H1 (cell line): ENCODE measurements around the gene FAM83B. TPM values are rescaled to one million over a fixed set of nuclear protein-coding genes. Genes with fewer than 3 reads are reported as not detected.

Experiments used
- CTCF ChIA-PET: fragments of 300-600 bp; sonication (Branson Sonifier 250); formaldehyde crosslinking; loops from one replicate; lab custom pipeline; 2021; ENCODE audit not compliant: partially characterized antibody; lab: Charles Lee
- POLR2A ChIA-PET: fragments of 300-600 bp; sonication (Branson Sonifier 250); formaldehyde crosslinking; loops from one replicate; lab custom pipeline; 2021; ENCODE audit warnings: inconsistent platforms; ENCODE audit not compliant: partially characterized antibody; lab: Charles Lee
- DNase-seq, 2 experiments: peaks; one replicate each; pipeline versions ENCODE4 v3.0.0 to v3.0.0-alpha.2; 2010 to 2022; ENCODE audit warnings: low spot score in 2 of 2, low read depth in 1 of 2, mixed read lengths in 1 of 2
- FAIRE-seq: peaks from 2 replicates; lab custom pipeline; 2011; peaks lifted over from hg19 to GRCh38; lab: Jason Lieb, UNC
- H2AFZ ChIP-seq: 2 replicates; pipeline ENCODE4 v1.8.1; 2012; ENCODE audit warnings: low read length, inconsistent platforms
- H2AK5ac ChIP-seq: 2 replicates; pipeline ENCODE4 v1.6.1; 2013; ENCODE audit warnings: low read depth, low read length
- H2BK120ac ChIP-seq: replicated peaks from 2 replicates; pipeline ENCODE3; 2013; ENCODE audit warnings: low read depth, low read length, inconsistent platforms
- H2BK12ac ChIP-seq: 2 replicates; pipeline ENCODE4 v1.6.1; 2013; ENCODE audit warnings: low read depth, low read length
- H2BK15ac ChIP-seq: 2 replicates; pipeline ENCODE4 v1.6.1; 2013; ENCODE audit warnings: low read length
- H2BK20ac ChIP-seq: 2 replicates; pipeline ENCODE4 v1.6.1; 2013; ENCODE audit warnings: low read length
- H2BK5ac ChIP-seq: 2 replicates; pipeline ENCODE4 v1.6.1; 2013; ENCODE audit warnings: low read depth, low read length
- H3K14ac ChIP-seq: 2 replicates; pipeline ENCODE4 v1.6.1; 2013; ENCODE audit warnings: inconsistent platforms; ENCODE audit not compliant: insufficient read length
- H3K18ac ChIP-seq: 2 replicates; pipeline ENCODE4 v1.6.1; 2013; ENCODE audit warnings: low read length; ENCODE audit errors: extremely low read depth
- H3K23ac ChIP-seq: 2 replicates; pipeline ENCODE4 v1.6.1; 2013; ENCODE audit warnings: inconsistent platforms; ENCODE audit not compliant: insufficient read length
- H3K23me2 ChIP-seq: 2 replicates; pipeline ENCODE4 v1.6.1; 2013; ENCODE audit warnings: low read depth, low read length
- H3K27ac ChIP-seq: 2 replicates; pipeline ENCODE4 v1.6.1; 2011; ENCODE audit warnings: low read depth, low read length, inconsistent platforms
- H3K27me3 ChIP-seq, 4 experiments: replicated peaks in 1 of 4; 1 replicate in 1 of 4; 2 replicates in 3 of 4; pipeline versions ENCODE4 v1.6.1 to v1.8.1; 2011 to 2013; ENCODE audit warnings: low read length in 3 of 4, mild to moderate bottlenecking in 3 of 4, inconsistent platforms in 2 of 4, mixed read lengths in 2 of 4, moderate library complexity in 1 of 4; ENCODE audit not compliant: control insufficient read depth in 3 of 4, insufficient read depth in 3 of 4; ENCODE audit errors: extremely low read depth in 1 of 4
- H3K36me3 ChIP-seq, 4 experiments: 2 replicates each; pipeline versions ENCODE4 v1.6.1 to v1.8.1; 2011 to 2013; ENCODE audit warnings: mild to moderate bottlenecking in 4 of 4, low read length in 3 of 4, moderate library complexity in 2 of 4, control low read depth in 1 of 4, inconsistent platforms in 1 of 4; ENCODE audit not compliant: insufficient read depth in 4 of 4, control insufficient read depth in 2 of 4
- H3K4ac ChIP-seq: replicated peaks from 2 replicates; pipeline ENCODE3; 2013; ENCODE audit warnings: low read length, low read depth, mixed read lengths, inconsistent platforms; ENCODE audit not compliant: insufficient read length
- H3K4me1 ChIP-seq, 4 experiments: replicated peaks in 1 of 4; 1 replicate in 1 of 4; 2 replicates in 3 of 4; pipeline versions ENCODE4 v1.6.1 to v1.8.1; 2011 to 2013; ENCODE audit warnings: low read length in 3 of 4, inconsistent platforms in 2 of 4, mixed read lengths in 1 of 4; ENCODE audit not compliant: insufficient read depth in 4 of 4, control insufficient read depth in 3 of 4
- H3K4me2 ChIP-seq, 2 experiments: 2 replicates each; pipeline versions ENCODE4 v1.6.1 to v1.8.1; 2011 to 2013; ENCODE audit warnings: low read depth in 2 of 2, low read length in 2 of 2, control low read depth in 1 of 2, inconsistent platforms in 1 of 2, mild to moderate bottlenecking in 1 of 2; ENCODE audit not compliant: insufficient read depth in 1 of 2
- H3K4me3 ChIP-seq, 4 experiments: fragments of 200-600, 300-600 bp in 1 of 4; sonication (generic), shearing (Covaris generic), sonication (Bioruptor Twin) in 1 of 4; 2 replicates each; pipeline versions ENCODE4 v1.5.1 to v1.8.1; 2011 to 2016; ENCODE audit warnings: low read length in 4 of 4, low read depth in 3 of 4, control low read depth in 2 of 4, inconsistent platforms in 2 of 4, mild to moderate bottlenecking in 2 of 4, mixed read lengths in 1 of 4, moderate library complexity in 1 of 4; ENCODE audit not compliant: insufficient read depth in 2 of 4; ENCODE audit errors: extremely low read depth in 1 of 4
- H3K56ac ChIP-seq: replicated peaks from 2 replicates; pipeline ENCODE3; 2013; ENCODE audit warnings: low read depth, mild to moderate bottlenecking, mixed read lengths, low read length, inconsistent platforms; ENCODE audit not compliant: insufficient read length
- H3K79me1 ChIP-seq: 2 replicates; pipeline ENCODE4 v1.6.1; 2013; ENCODE audit warnings: low read depth, low read length, control low read depth
- H3K79me2 ChIP-seq, 2 experiments: 2 replicates each; pipeline versions ENCODE4 v1.6.1 to v1.8.1; 2012 to 2013; ENCODE audit warnings: low read length in 2 of 2, mild to moderate bottlenecking in 2 of 2, inconsistent platforms in 1 of 2; ENCODE audit not compliant: insufficient read depth in 2 of 2, control insufficient read depth in 1 of 2
- H3K9ac ChIP-seq, 4 experiments: replicated peaks in 1 of 4; 1 replicate in 1 of 4; 2 replicates in 3 of 4; pipeline versions ENCODE4 v1.6.1 to v1.8.1; 2011 to 2013; ENCODE audit warnings: low read depth in 3 of 4, low read length in 3 of 4, control low read depth in 2 of 4, mild to moderate bottlenecking in 2 of 4, moderate library complexity in 2 of 4, inconsistent platforms in 1 of 4; ENCODE audit errors: extremely low read depth in 1 of 4
- H3K9me3 ChIP-seq, 2 experiments: 2 replicates each; pipeline versions ENCODE4 v1.6.1 to v1.8.1; 2012 to 2013; ENCODE audit warnings: mild to moderate bottlenecking in 2 of 2, moderate library complexity in 2 of 2, control low read depth in 1 of 2, inconsistent platforms in 1 of 2, low read depth in 1 of 2, low read length in 1 of 2, mixed read lengths in 1 of 2; ENCODE audit not compliant: insufficient read depth in 2 of 2
- H4K20me1 ChIP-seq, 2 experiments: replicated peaks in 1 of 2; 2 replicates each; pipeline versions ENCODE3 to v1.8.1; 2011 to 2013; ENCODE audit warnings: inconsistent platforms in 2 of 2, low read length in 2 of 2, mild to moderate bottlenecking in 1 of 2; ENCODE audit not compliant: insufficient read depth in 2 of 2, control insufficient read depth in 1 of 2
- H4K5ac ChIP-seq: 2 replicates; pipeline ENCODE4 v1.6.1; 2013; ENCODE audit warnings: low read length, low read depth, mixed read lengths, inconsistent platforms; ENCODE audit not compliant: insufficient read length
- H4K8ac ChIP-seq: 2 replicates; pipeline ENCODE4 v1.8.0; 2013; ENCODE audit warnings: mild to moderate bottlenecking, moderate library complexity, low read length, inconsistent platforms; ENCODE audit not compliant: insufficient read depth; ENCODE audit errors: extremely low read depth
- H4K91ac ChIP-seq: replicated peaks from 2 replicates; pipeline ENCODE3; 2013; ENCODE audit warnings: low read length, mixed read lengths, inconsistent platforms; ENCODE audit not compliant: insufficient read length
- CBX5 ChIP-seq: fragments of 300-800, 300-1000 bp; sonication (generic); IDR thresholded peaks from 2 replicates; pipeline ENCODE4 v1.7.1; 2016; ENCODE audit warnings: antibody characterized with exemption, low read length, low read depth
- FOSL1 ChIP-seq: IDR thresholded peaks from 2 replicates; pipeline ENCODE4 v1.6.1; 2011; ENCODE audit warnings: mild to moderate bottlenecking, low read depth, low read length, moderate library complexity; ENCODE audit not compliant: insufficient read depth
- HDAC6 ChIP-seq: IDR thresholded peaks from one replicate; pipeline ENCODE4 v1.7.1; 2012; ENCODE audit warnings: low read depth, mild to moderate bottlenecking, inconsistent platforms, low read length, moderate library complexity
- KDM5A ChIP-seq: fragments of 200-600 bp; IDR thresholded peaks from 2 replicates; pipeline ENCODE4 v1.7.1; 2012; ENCODE audit warnings: mild to moderate bottlenecking, low read length, inconsistent platforms, mixed read lengths
- POU5F1 ChIP-seq: IDR thresholded peaks from 2 replicates; pipeline ENCODE4 v1.6.1; 2011; ENCODE audit warnings: low read depth, mild to moderate bottlenecking, low read length, moderate library complexity
- RBBP5 ChIP-seq: IDR thresholded peaks from 2 replicates; pipeline ENCODE4 v1.7.1; 2012; ENCODE audit warnings: low read depth, mild to moderate bottlenecking, inconsistent platforms, low read length, moderate library complexity, borderline replicate concordance
- RFX5 ChIP-seq: IDR thresholded peaks from 2 replicates; pipeline ENCODE4 v1.6.1; 2011; ENCODE audit warnings: low read depth, low read length, improper control_type of control experiment, borderline replicate concordance
- SIN3A ChIP-seq, 2 experiments: IDR thresholded peaks in 1 of 2; conservative IDR thresholded peaks in 1 of 2; 2 replicates each; pipeline ENCODE4 v1.6.1; 2011 to 2012; ENCODE audit warnings: low read length in 2 of 2, improper control_type of control experiment in 1 of 2, low read depth in 1 of 2, mild to moderate bottlenecking in 1 of 2
- SIX5 ChIP-seq: IDR thresholded peaks from 2 replicates; pipeline ENCODE4 v1.6.1; 2011; ENCODE audit warnings: mild to moderate bottlenecking, low read depth, low read length
- SP4 ChIP-seq: IDR thresholded peaks from 2 replicates; pipeline ENCODE4 v1.6.1; 2012; ENCODE audit warnings: low read length, inconsistent platforms
- TAF1 ChIP-seq: IDR thresholded peaks from 2 replicates; pipeline ENCODE4 v1.6.1; 2011; ENCODE audit warnings: mild to moderate bottlenecking, low read depth, low read length
- TBP ChIP-seq: IDR thresholded peaks from 2 replicates; pipeline ENCODE4 v1.6.1; 2011; ENCODE audit warnings: low read depth, low read length, improper control_type of control experiment
- TCF12 ChIP-seq: IDR thresholded peaks from 2 replicates; pipeline ENCODE4 v1.6.1; 2011; ENCODE audit warnings: low read depth, mild to moderate bottlenecking, low read length
- USF2 ChIP-seq: IDR thresholded peaks from 2 replicates; pipeline ENCODE4 v1.6.1; 2011; ENCODE audit warnings: low read length, improper control_type of control experiment
- polyA plus RNA-seq, 7 experiments: library from polyadenylated mRNA; depleted of rRNA in 3 of 7; stranded (reverse) in 5 of 7; unstranded in 2 of 7; fragments of >200 nt in 5 of 7; fragments of 200-250 nt in 2 of 7; gene quantifications; 1 replicate in 5 of 7; 2 replicates in 1 of 7; 4 replicates in 1 of 7; pipeline versions ENCODE4 v1.2.1 to v1.2.3, GENCODE V29; 2011 to 2013; ENCODE audit warnings: missing spikeins in 2 of 7, mixed read lengths in 2 of 7
- total RNA-seq: library from RNA; stranded (reverse); fragmentation: NEBNext Ultra II Directional; extraction: Animal tissue kit (Norgen Biotek cat#: 25700); gene quantifications from 2 replicates; pipeline ENCODE4 v1.2.1, GENCODE V29; 2021
- TF ChIP-seq, protein P1 (sequence below): IDR thresholded peaks from 2 replicates; pipeline ENCODE4 v1.6.1; 2012; ENCODE audit warnings: inconsistent platforms

The FAM83B gene
- total and polyA plus RNA-seq, 2 of the 8 experiments (the other 6 are each of a cell fraction or from before 2014, with no cell fraction given): 0.71 to 5.7 TPM

- Histone ChIP-seq H3K4me1 (peaks cover 0 to 4% (median 0%) of the 10 kb centered on the region in 4 experiments; a peak in 1 of 7 replicates), H3K4ac (no peak overlapping the region), H2AFZ (no peak overlapping the region), H2BK12ac (no peak overlapping the region), H3K56ac (no peak overlapping the region), H3K9me3 (no peaks in the 10 kb centered on the region), H3K36me3 (no peaks in the 10 kb centered on the region), H3K27ac (no peak overlapping the region), H3K27me3 (no peaks in the 10 kb centered on the region), H4K8ac (no peak overlapping the region), H4K5ac (no peak overlapping the region), H3K23ac (no peak overlapping the region), H2BK5ac (no peak overlapping the region), H3K9ac (no peak overlapping the region), H2BK120ac (no peak overlapping the region), H3K4me2 (no peak overlapping the region), H3K79me1 (no peaks in the 10 kb centered on the region), H2AK5ac (no peak overlapping the region), H4K20me1 (no peaks in the 10 kb centered on the region), H3K14ac (no peak overlapping the region), H3K79me2 (no peaks in the 10 kb centered on the region), H2BK20ac (no peak overlapping the region), H3K23me2 (no peaks in the 10 kb centered on the region), H3K4me3 (no peak overlapping the region), H2BK15ac (no peak overlapping the region), H3K18ac (no peak overlapping the region), H4K91ac (no peak overlapping the region)
- DNase-seq: no peak
- no peak for FAIRE-seq
- ChIA-PET POLR2A (no interaction called here), CTCF (interaction anchor here (1.0 kb wide), 1 partner anchor 17 kb away, joined by 3 read pairs; no protein-coding TSS in a partner anchor)
- TF ChIP-seq RFX5: no peak
- TF ChIP-seq FOSL1: no peak
- TF ChIP-seq SIN3A (conservative IDR thresholded peaks at IDR 0.05 in 1 of 2, IDR thresholded peaks at IDR 0.05 in 1 of 2; ENCODE audit: low read depth in 1 of 2, low read length in 2 of 2): no peak
- no peak for TF ChIP-seq USF2
- TF ChIP-seq, protein P1, sequence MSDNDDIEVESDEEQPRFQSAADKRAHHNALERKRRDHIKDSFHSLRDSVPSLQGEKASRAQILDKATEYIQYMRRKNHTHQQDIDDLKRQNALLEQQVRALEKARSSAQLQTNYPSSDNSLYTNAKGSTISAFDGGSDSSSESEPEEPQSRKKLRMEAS: no peak
- TF ChIP-seq KDM5A: no peak
- no peak for TF ChIP-seq TCF12
- TF ChIP-seq HDAC6: no peak
- TF ChIP-seq RBBP5: no peak
- no peak for TF ChIP-seq SIX5
- TF ChIP-seq POU5F1: no peak
- no peak for TF ChIP-seq CBX5
- no peak for TF ChIP-seq SP4
- no peak for TF ChIP-seq TAF1
- TF ChIP-seq TBP: no peak
Measured at GRCh38 chr6:54810147-54810546, 36.4 kb upstream of the FAM83B start.
